GM12801 (cell line): ENCODE measurements around the gene ADAMTS9.

Experiments
- TF ChIP-seq, protein P1 (sequence below): IDR thresholded peaks from one replicate; pipeline ENCODE4 v1.5.1; 2011; ENCODE audit warnings: control low read depth; ENCODE audit not compliant: insufficient read length; ENCODE audit errors: extremely low read depth

Gene ADAMTS9

GRCh38 chr3:64650715-64651114, 37.1 kb downstream of the ADAMTS9 start:
- TF ChIP-seq, protein P1, sequence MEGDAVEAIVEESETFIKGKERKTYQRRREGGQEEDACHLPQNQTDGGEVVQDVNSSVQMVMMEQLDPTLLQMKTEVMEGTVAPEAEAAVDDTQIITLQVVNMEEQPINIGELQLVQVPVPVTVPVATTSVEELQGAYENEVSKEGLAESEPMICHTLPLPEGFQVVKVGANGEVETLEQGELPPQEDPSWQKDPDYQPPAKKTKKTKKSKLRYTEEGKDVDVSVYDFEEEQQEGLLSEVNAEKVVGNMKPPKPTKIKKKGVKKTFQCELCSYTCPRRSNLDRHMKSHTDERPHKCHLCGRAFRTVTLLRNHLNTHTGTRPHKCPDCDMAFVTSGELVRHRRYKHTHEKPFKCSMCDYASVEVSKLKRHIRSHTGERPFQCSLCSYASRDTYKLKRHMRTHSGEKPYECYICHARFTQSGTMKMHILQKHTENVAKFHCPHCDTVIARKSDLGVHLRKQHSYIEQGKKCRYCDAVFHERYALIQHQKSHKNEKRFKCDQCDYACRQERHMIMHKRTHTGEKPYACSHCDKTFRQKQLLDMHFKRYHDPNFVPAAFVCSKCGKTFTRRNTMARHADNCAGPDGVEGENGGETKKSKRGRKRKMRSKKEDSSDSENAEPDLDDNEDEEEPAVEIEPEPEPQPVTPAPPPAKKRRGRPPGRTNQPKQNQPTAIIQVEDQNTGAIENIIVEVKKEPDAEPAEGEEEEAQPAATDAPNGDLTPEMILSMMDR = no peak

DNA sequence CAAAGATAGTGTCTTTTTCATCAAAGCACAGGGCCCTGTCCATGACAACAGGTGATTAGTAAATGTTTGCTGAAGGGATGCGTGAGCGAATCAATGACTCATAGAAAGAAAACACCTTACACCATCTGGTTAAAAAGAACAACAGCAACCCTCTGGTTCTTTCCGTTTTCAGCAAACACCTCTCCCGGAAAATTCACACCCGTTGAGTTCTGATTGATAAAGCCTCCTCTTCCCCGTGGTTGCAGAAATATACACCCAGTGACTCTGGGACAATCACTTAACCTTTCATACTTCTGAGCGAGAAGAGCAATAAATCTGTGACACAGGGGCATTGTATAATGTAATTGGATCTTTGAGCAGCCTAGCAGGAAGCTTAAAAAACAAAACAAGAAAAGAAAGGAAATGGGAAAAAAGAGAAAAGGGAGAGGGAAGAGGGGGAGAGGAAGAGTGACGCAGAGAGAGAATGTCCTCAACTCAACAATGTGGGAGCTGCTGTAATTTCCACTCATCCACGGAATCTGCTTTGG, 37.6 kb downstream of the ADAMTS9 start:
- TF ChIP-seq, protein P1 = no peak

GRCh38 chr3:64648927-64649906, 38.6 kb downstream of the ADAMTS9 start:
- TF ChIP-seq, protein P1 = no peak

DNA sequence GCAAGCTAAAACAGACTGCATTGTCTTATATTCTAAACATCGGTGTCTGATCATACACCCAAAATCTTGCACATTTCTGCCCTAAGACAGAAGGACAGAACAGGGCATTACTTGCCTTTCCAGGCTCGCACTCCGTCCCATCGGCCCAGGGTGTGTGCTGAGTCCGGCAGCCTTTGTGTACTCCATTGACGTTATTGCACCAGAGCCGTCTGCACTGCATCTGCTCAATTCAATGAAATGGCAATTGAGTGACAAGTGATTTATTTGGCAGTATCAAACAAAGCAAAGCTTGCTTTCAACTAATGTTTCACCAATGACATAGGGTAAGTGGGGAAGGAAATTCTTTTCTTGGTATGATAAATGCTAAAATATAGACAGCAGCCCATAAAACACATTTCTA, 40.0 kb downstream of the ADAMTS9 start:
- TF ChIP-seq, protein P1 = no peak

DNA sequence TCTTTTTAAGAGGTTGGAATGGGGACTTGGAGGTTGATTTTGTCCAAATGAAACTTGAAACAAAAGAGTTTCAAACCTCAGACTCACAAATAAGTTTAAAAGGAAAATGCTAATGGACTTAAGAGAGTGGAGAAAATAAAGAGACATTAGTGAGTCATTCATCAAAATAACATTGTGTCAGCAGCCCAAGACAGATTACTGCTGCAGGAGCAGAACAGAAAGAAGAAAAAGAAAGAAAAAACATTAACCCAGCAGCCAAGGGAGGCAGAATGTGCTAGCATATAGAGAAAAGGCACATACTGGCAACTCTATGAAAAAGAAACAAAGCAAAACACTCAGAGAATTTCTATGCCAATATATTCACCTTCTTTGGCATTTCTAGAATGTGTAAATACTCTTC, 42.6 kb downstream of the ADAMTS9 start:
- TF ChIP-seq, protein P1 = no peak

GRCh38 chr3:64644483-64644882, 43.3 kb downstream of the ADAMTS9 start:
- TF ChIP-seq, protein P1 = no peak

DNA sequence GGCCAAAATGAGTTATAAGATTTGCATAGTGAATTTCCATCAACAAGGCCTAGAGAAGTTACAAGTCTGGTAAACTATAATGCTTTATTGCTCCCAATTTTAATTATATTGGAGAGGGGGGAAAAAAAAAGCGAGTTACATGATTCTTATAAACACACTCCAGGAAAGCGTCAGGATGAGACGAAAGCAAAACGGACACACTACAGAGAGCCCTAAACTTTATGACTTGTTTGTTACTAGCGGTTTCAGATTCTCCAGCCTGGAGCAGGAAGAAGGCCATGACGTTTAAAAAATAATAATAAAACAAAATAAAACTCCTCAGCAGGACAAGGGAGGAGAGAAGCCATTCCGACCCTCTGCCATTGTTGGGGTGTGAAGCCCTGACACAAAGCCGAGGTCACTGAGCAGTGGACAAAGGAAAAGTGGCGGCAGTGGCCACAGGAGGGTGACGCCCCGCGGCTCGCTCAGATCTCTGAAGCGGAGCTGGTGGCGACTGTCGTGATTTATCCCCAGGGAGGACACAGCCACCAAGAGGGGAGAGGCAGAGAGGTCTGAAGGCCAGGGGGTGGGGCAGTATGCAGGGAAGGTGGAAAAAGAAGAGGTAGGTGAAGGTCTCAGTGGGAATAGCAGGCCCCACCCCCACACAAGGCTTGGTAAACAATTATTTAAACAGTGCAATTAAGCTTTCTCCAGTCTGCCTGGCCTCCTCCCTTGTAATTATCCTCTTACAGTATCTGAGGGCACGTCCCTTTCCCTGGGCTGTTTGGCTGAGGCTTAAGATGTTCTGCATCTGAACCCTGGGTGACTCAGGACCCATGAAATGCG, 45.3 kb downstream of the ADAMTS9 start:
- TF ChIP-seq, protein P1 = no peak
